Measurements from ENCODE around the gene FKRP. TPM values are rescaled to one million over a fixed set of nuclear protein-coding genes. Genes with fewer than 3 reads are reported as not detected.
A peak's percentile ranks its signal among the peaks of the same experiment; 100 is the strongest.

The FKRP gene
- total and polyA plus RNA-seq, 8 donors = 5.0 to 17.4 (median 8.0) TPM

GRCh38 chr19:46785980-46786235 lies 40.1 kb downstream of the FKRP start:
- Histone ChIP-seq H3K4me1 (peaks cover 3 to 6% (median 4%) of the 10 kb centered on the region in 3 donors), H3K27ac (peak overlapping the region; percentile 10 to 71 (median 60)), H3K27me3 (no peaks in the 10 kb centered on the region), H3K36me3 (no peaks in the 10 kb centered on the region), H3K4me3 (peak overlapping the region in 3 of 4 donors; percentile 7 to 76 (median 47)), H3K9me3 (no peaks in the 10 kb centered on the region)
- TF ChIP-seq CTCF (IDR thresholded peaks at IDR 0.05) = no peak
- peak in 1 of 4 donors; percentile 0 for ATAC-seq
- intact Hi-C loops (cut with DNase I) = no loop called here
- WGBS, 2 donors = 69 to 75% methylated on average over 4 of the region's 4 CpGs
- no peak for FAIRE-seq
- DNase-seq = no peak

- no peak for TF ChIP-seq CTCF (IDR thresholded peaks at IDR 0.05)
These were observed 40.6 kb downstream of the FKRP start for GRCh38 chr19:46786236-46787039.

GRCh38 chr19:46787040-46787330 lies 41.1 kb downstream of the FKRP start:
- 25 to 31% methylated on average over 5 of the region's 5 CpGs for WGBS, 2 donors
- Histone ChIP-seq H3K4me1 (peaks cover 3 to 6% (median 4%) of the 10 kb centered on the region in 3 donors), H3K36me3 (no peaks in the 10 kb centered on the region), H3K9me3 (no peaks in the 10 kb centered on the region), H3K27me3 (no peaks in the 10 kb centered on the region), H3K4me3 (peak overlapping the region; percentile 47 to 76 (median 53)), H3K27ac (peak overlapping the region; percentile 54 to 71 (median 64))
- DNase-seq (no peak), ATAC-seq (no peak), FAIRE-seq (no peak)
- intact Hi-C loops (cut with DNase I) = no loop called here
- no peak for TF ChIP-seq CTCF (IDR thresholded peaks at IDR 0.05)

More at GRCh38 chr19:46786236-46787039, 40.6 kb downstream of the FKRP start:
- intact Hi-C loops (cut with DNase I) = no loop called here
- Histone ChIP-seq H3K36me3 (no peaks in the 10 kb centered on the region), H3K27me3 (no peaks in the 10 kb centered on the region), H3K4me3 (peak overlapping the region; percentile 7 to 76 (median 49)), H3K9me3 (no peaks in the 10 kb centered on the region), H3K27ac (peak overlapping the region; percentile 54 to 71 (median 64)), H3K4me1 (peaks cover 3 to 6% (median 4%) of the 10 kb centered on the region in 3 donors)
- DNase-seq = peak; percentile 43 to 68 (median 60)
- 39 to 51% methylated on average over 19 to 20 of the region's 20 CpGs for WGBS, 2 donors
- peak; percentile 36 to 64 (median 36) for ATAC-seq
- no peak for FAIRE-seq

GRCh38 chr19:46787331-46788261 lies 41.7 kb downstream of the FKRP start:
- TF ChIP-seq CTCF (IDR thresholded peaks at IDR 0.05) = no peak
- 2% methylated on average over 71 to 80 of the region's 80 CpGs for WGBS, 2 donors
- ATAC-seq = peak; percentile 24 to 51 (median 35)
- peak overlapping the region; percentile 54 to 71 (median 64) for H3K27ac ChIP-seq
- peak overlapping the region; percentile 47 to 76 (median 53) for H3K4me3 ChIP-seq
- DNase-seq = peak in 5 of 6 donors; percentile 34 to 87 (median 62)
- H3K4me1 ChIP-seq = peaks cover 3 to 6% (median 4%) of the 10 kb centered on the region in 3 donors
- intact Hi-C loops (cut with DNase I) = no loop called here
- no peaks in the 10 kb centered on the region for H3K36me3 ChIP-seq
- no peak for FAIRE-seq
- no peaks in the 10 kb centered on the region for H3K27me3 ChIP-seq
- no peaks in the 10 kb centered on the region for H3K9me3 ChIP-seq

Data from pancreas (tissue), 10 donors.